ENCODE results near the gene GRID2.

- no peak for TF ChIP-seq POLR2A (IDR thresholded peaks at IDR 0.05)
- no peak for TF ChIP-seq CTCF (IDR thresholded peaks at IDR 0.05)
- TF ChIP-seq POLR2AphosphoS5 (IDR thresholded peaks at IDR 0.05; ENCODE audit: insufficient read depth in 1 of 2, low read depth in 1 of 2): no peak
Observed at GRCh38 chr4:93061826-93062225, 758.1 kb downstream of the GRID2 start.
